MV-4-11 (cell line): Measurements from ENCODE around the gene GLB1L.

ENCODE experiments used
- DNase-seq: peaks from one replicate; lab custom pipeline; 2025; lab: John Stamatoyannopoulos, UW

The GLB1L gene

DNA sequence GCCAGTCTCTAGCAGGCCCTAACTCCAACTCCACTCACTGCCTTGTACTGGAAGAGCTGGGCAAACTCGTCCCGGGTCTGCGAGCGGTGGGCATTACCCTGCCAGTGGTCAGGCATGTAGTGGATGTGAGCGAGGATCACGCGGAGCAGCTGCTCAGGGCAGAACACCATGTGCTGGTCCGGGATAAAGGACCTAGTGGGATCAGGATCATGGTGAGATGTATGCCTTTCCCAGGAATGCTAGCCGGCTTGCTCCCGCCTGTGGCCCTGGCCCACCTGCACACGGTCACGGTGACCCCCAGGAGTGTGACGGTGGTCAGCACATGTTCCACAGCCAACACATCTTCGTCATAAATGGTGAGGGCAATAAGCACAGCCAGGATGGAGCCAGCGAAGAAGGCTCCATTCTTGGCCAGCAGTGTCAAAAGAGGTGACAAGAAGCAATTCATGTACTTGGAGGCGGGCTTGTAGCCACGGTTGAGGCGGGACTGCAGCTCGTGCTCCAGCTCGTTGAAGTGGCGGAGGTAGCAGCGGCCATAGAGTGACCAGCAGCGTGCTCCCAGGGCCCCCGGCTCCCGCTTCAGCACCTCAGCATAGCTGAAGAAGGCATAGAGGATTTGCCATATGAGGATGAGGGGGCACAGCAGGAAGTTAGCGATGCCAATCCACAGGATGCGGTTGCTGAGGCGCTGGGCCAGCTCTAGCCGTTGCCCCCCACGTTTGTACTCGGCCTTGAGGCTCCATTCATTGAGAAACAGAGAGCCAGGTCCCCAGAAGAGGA is 21.2 kb downstream of the GLB1L start:
- DNase-seq, result no peak

DNA sequence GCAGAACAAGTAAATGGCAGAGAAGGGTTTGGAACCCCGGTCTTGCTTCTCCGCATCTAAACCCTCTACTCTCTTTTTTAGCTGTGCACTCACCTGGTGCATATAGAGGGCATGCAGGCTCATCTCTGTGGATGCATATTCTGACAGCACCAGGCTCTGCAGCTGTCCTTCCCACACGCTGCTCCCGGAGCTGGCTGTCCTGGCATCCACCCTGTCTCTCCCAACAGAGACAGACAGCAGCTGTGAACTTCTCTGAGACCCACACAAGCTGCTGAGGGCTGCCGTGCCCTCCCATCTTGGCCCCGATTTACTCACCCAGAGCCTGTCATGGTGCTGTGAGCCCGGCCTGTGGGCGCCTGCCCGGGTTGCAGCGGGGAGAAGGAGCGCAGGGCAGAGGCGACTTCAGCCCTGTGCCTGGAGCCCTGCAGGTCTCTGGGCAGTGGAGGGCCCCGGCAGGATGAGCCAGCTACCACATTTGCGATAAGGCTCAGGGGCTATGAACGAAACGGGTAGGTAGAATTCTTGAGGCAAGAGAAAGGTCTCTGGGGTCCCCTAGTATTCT is 23.2 kb downstream of the GLB1L start:
- no peak for DNase-seq

DNA sequence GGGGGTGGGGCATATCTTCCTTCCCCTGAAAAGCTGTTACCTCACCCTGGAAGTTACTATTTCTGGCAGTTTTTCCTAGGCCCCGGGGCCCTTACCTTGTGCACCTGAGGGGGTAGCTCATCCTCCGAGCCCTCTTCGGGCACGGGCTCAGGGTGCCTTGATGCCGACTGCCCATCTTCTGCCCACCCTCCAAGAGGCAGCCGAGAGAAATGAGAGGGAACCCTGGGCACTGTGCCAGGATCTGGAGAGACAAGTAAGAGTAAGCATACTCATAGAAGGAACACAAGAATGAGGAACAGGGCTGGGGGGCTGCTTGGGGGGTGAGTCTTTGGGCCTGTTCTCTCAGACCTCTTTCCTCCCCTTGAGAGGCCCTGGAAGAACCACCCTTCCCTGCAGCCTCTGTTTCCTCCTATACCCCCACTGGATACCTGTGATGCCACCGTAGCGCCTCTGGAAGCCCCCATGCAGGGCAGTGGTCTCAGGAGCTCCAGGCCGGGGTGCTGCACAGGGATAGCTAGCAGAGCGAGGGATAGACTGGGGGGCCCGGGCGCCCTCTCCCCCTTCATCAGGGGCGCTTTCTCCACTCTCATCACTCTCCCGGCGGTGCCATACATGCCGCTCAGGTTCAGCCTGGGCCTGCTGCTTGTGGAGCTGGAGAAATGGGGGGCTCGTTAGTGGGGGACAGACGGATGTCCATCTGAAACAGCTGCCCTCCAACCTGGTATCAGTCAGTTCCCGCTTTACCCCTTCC is 24.4 kb downstream of the GLB1L start:
- DNase-seq, result no peak

DNA sequence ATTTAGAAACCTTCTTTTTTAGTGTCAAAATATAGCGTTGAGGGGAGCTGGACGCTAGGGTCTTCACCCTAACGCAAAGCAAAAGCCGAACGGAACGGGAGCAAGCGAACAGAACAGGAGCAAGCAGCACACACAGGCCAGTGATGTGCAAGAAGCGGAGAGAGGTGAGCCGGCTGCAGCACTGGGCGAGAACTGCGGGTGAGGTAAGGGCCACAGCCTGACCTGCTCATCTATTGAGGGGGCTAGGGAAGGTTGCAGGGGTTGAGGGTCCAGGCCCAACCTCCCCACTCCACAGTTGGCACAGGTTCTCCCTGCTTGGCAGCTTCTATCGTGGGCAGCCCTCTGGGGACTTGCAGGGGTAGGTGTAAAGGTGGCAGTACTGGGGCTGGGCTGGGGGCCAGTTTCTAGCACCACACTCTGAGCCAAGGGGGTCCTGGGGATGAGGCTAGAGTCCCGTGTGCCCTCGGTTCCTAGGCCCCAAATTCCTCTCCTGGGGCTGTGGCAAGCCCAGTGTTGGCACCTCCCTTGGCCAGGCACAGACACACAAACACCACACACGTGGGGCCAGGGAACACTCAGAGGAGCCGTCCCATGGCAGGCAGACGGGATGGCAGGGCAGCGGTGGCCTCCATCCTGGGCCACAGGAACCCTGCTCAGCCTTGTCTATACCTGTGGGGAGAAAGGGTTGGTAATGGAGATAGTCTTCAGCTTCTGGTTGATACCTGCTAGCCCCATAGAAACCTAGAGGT is 25.3 kb downstream of the GLB1L start:
- DNase-seq, result no peak

DNA sequence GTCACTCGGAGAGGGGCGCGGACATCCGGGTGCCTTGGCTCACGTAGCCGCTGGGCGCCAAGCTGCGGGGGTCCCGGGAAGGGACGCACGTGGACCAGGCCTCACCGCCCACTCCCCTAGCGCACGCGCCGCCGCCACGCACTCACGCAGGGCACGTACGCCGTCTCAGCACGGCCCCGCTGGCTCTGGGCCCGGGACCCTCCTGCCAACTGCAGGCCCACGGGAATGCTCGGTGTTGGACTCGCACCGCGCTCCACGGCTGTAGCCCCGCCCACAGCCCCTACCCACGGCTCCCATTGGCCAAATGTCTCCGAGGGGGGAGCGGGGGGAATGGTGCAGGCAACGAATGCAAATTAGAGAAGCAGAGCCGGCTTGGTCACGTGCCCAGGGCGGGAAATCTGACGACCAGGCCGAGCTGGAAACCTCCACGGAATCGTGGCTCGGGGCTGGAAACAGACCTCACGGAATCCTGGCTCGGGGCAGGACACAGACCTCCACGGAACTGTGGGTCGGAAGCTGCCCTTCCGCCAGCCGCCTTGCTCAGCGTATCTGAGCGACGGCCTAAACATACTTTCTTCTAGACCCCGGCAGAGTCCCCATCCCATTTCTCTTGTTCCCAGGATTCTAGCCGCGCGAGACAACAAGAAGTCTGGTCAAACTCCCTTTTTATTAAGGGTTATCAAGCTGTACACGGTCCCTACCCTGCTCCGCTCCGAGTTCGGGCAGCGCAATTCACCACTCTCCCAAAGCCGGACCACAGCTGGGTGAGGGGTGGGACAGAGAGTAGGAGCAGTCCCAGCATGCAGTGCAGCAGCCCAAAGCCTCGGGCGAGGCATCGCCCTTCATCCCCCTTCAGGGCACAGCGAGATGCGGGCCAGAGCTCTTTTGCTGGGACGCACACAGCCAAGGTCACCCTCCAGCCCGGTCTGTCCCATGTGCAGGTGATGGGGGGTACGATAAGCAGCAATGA is 26.2 kb downstream of the GLB1L start, which contains the start of gene ABCB6:
ABCB6 (minus strand) TSS at position 227 of the 970 bp plus-strand sequence. CDS start 285 bp downstream, outside the sequence.
- DNase-seq, result peak; percentile 39

DNA sequence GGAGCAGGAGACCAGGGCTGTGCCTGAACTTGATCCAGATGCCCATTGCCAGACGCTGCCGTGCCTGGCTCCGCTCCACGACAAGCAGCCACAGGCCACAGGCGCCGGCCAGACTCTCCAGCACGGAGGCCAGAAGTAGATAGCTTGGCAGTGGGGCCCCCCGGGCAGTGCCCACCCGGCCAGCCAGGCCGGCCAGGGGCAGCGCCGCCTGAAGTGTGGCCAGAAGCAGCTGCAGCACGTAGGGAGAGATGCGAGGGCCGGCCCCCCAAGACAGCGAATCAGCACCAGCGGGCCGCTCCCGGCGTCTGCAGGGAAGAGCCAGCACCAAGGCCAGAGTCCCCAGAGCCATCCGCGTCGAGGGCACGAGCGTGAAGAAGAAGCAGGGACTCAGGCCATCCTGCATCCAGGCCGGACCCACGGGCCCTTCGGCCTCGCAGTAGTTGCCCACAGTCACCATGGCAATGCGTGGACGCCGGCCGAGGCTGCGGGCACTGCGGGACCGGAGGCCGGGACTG is 27.0 kb downstream of the GLB1L start:
- no peak for DNase-seq

DNA sequence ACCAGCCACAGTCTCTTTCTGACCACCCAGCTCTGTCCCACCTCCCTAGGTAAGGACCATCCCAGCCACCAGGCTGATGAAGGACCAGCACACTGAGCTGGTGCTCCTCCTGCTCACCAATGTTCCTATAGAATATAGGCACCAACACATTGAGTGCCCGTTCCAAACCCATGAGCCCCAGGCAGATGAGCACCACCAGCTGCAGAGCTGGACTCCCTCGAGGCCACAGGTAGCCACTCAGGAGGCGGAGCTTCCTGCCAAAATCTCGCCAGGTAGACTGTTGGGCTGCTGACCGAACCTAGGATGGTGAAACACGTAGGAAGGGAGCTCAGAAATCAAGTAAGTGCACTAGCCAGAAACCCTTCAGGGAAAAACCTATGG is 28.7 kb downstream of the GLB1L start:
- no peak for DNase-seq

DNA sequence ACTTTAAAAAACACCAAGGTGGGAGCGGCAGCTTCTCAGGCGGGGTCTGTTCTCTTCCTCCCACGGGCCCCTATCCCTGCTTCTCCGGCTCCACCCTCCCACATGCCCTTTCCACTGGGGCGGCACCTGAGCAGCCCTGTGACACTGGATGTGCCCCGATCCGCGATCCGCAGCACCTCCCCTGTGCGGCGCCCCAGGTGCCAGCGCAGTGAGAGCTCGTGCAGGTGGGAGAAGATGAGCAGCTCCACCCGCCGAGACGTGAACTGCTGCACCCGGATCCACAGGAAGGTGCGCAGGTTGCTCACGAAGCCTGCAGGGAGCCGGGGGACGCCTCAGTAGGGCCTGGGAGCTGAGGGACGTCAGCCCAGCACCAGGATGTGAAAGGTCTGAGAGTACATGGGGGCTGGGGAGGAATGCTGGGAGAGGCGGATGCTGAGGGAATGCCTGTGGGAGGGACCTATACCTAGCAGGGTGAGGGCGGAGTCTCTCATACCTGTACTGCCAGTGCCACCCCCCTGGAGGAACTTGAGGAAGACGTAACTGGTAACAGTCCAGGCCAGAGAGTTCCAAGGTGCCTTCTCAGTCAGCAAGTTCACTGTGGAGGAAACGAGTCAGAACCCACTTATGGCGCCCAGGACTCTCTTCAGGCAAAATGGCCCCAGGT is 29.2 kb downstream of the GLB1L start:
- DNase-seq, result no peak

DNA sequence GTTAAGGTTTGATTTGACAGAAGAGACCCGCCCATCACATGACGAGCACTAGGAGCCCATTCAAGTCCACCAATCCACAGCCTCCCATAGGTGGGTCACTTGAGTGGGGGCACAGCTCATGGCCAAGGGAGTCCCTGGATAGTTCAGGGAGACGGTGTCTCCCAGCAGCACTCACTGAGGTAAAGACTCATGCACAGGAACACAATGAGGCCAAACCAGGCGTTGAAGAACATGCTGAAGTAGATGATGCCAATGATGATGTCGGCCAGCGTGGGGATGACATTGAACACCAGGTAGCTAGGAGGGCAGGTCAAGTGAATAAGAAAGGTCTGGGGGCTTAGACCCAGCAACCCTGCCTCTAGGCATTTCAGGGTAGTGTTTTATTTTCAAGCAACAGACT is 30.5 kb downstream of the GLB1L start:
- no peak for DNase-seq

DNA sequence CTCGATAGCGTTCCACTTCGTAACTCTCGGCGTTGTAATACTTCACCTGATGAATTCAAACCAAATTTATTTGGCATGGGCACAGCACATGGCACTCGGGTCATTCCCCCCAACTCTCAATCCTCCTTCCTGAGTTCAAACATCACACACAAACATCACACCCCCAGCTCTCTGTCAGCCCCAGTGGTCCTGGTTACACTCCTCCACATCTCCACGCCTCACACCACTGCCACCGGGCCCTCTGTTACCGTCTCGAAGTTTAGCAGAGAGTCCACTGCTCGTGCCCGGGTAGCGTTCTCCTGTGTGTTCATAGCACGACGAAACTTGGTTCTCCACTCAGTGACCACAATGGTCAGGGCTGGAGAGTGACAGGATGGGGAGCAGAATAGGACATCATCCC is 31.1 kb downstream of the GLB1L start:
- DNase-seq, result no peak

DNA sequence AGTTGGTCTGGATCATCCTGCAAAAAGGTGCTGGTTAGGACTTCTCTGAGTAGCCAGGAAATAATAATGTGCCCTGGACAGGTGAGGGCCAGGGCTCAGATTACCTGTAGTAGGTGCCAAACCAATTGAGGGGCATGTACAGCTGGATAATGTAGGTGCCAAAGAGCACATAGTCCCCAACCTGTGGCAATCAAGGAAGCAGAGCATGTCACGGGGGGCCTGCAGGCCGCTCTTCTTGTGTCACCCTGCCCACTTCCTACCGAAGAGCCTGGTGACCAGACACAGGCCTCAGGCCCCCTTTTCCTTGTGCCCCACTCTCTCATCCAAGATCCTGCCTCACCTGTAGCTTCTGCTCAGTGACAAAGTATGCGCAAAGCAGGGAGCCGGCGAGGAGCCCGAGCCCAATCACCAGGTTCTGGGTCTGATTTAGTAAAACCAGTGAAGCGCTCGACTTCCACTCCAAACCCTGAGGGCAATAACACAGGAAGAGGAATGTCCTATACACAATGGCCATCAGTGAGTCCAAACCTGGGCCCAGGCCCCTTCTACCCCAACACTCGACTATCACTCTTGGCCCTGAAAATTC is 31.7 kb downstream of the GLB1L start:
- no peak for DNase-seq

DNA sequence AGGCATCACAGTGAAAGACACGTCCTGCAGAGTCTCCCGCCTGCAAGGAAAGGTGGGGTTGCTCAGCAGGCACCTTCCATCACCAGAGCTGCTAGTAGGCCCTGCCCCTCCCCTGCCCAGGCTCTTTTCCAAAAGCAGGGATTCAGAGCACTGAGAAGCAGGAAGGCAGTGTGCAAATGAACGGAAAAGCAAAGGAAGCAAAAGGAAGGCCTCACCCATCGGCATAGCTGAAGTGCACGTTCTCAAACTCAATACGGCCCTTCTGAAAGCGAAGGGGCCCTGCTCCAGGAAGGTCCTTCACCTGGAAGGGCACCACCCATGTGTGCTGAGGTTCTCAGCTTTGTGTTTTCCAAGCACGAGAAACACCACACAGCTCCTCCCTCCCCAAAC is 32.2 kb downstream of the GLB1L start:
- DNase-seq, result no peak

DNA sequence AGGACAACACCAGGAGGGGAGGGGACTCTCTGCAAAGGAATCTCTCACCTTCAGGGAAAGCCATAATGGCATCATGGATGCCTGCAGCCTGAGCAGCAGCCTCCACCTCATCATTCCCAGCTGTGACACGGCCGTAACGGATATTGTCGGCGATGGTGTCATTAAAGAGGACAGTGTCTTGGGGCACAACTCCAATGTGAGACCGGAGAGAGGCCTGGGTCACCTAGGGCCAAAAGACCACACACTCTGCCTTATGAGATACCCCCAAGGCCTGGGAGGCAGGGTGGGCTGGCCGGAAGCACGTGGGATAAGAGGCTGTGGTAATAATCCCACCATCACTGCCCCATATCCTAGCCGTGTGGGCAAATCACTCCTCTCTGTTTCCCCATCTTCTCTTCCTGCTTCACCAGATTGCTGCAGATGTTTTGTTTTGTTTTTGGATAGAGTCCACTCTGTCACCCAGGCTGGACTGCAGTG is 34.3 kb downstream of the GLB1L start:
- no peak for DNase-seq

DNA sequence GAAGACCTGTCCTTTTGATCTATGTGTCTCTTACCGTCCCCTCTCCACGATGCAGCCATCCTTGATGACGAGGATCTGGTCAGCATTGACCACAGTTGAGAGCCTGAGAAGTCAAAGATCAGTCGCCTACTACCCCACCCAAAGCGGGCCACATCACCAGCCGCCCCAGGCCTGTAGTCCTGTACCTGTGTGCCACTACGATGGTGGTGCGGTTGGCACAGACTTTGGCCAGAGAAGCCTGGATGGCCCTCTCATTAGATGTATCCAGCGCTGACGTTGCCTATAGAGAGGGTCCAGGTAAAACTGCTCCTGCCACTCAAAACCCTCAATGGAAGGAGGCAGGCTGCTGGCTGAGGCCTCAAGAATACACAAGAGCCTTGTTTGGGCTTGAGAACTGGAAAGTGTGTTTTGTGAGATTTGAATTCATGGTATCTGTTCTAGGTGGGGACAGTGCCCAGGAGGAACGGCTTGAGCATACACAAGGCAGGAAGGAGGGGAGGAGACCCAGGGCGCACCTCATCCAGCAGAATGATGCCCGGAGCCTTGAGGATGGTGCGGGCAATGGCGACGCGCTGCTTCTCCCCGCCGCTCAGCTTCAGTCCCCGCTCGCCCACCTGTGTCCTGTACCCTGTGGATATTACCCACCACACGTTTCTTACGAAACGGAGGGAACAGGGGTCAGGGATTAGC is 34.9 kb downstream of the GLB1L start:
- no peak for DNase-seq

DNA sequence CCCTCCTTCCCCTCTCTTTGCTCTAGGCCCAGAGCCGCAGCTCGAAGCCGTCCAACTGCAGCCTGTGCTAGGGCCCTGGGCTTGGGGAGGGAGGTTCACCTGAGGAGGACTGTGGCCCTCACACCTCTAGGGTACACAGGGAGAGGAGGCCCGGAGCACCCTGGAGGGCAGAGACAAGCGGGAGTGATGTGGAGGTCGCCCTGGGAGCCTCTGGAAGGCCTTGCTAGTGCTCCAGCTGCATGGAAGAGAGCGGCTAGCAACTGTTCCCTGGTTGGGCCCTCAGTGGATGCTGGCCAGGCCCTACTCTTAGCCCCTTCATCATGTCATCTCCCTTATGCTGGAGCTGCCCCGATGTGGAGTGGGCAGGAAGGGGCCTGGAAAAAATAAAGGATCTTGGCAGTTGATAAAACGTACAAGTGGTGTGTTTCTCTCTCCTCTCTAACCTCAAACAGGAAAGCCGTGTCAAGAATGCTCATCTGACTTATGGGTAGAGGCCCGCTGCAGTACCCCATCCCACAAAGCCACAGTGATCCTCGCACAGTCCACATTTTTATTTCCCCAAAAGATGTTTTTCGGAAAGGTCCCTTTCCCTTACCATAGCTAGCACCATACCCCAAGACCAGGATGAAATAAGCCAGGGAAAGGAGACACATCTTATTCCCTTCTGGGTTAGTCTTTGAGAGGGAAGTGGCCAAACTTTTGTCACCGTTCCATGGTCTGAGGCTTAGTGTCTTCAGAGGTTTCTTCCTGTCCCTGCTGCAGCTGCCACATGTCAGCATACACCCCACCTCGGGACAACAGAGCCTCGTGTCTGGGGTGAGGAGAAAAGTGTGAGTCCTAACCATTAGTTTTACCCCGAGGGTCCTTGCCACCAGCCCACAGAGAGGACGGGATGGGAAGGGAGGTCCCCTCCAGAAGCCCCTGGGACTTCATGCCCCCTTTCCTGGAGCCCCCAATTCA is 35.7 kb downstream of the GLB1L start:
- DNase-seq, result peak; percentile 73

DNA sequence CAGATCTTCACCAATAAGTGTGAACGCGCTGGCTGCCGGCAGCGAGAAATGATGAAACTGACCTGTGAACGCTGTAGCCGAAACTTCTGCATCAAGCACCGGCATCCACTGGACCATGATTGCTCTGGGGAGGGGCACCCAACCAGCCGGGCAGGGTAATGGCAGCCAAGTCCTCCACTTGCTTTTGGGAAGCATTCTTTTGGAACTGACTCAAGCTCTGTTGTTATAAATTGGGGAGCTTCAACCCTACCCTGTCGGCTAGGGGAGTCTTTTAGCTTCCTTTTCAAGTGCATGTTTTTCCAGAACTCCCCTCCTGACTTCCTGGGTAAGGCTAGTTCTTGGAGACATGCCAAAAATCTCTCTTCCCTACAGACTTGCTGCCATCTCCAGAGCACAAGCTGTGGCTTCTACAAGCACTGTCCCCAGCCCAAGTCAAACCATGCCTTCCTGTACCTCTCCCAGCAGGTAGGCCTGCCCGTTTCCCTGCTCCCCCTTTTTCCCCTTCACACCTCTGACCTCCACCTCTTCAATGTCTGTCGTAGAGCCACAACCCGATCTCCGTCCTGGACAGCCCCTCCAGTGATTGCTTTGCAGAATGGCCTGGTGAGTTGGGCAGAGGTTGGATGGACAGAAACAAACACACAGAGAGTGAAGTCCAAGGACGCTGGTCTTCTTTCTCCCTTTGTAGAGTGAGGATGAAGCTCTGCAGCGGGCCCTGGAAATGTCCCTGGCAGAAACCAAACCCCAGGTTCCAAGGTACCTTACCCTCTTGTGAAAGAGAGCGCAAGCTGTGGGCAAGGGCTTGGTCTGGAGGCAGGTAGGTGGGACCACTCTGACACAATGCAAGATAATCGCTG is 37.1 kb downstream of the GLB1L start:
- DNase-seq, result no peak
